H1 (cell line): ENCODE data around the gene GULP1. TPM values are rescaled to one million over a fixed set of nuclear protein-coding genes. Genes with fewer than 3 reads are reported as not detected.

Experiments used
- CEBPB ChIP-seq: IDR thresholded peaks from 2 replicates; pipeline ENCODE4 v1.6.1; 2012; ENCODE audit warnings: low read depth, low read length
- CHD1 ChIP-seq: IDR thresholded peaks from 2 replicates; pipeline ENCODE4 v1.6.1; 2012; ENCODE audit warnings: low read depth, low read length, improper control_type of control experiment
- CHD2 ChIP-seq: IDR thresholded peaks from 2 replicates; pipeline ENCODE4 v1.6.1; 2012; ENCODE audit warnings: low read length, improper control_type of control experiment
- EGR1 ChIP-seq: IDR thresholded peaks from 2 replicates; pipeline ENCODE4 v1.6.1; 2011; ENCODE audit warnings: low read depth, low read length, borderline replicate concordance
- FOSL1 ChIP-seq: IDR thresholded peaks from 2 replicates; pipeline ENCODE4 v1.6.1; 2011; ENCODE audit warnings: mild to moderate bottlenecking, low read depth, low read length, moderate library complexity; ENCODE audit not compliant: insufficient read depth
- HDAC6 ChIP-seq: IDR thresholded peaks from one replicate; pipeline ENCODE4 v1.7.1; 2012; ENCODE audit warnings: low read depth, mild to moderate bottlenecking, inconsistent platforms, low read length, moderate library complexity
- KDM1A ChIP-seq: fragments of 200-600, 300-600 bp; sonication (generic); IDR thresholded peaks from 2 replicates; pipeline ENCODE4 v1.7.1; 2016; ENCODE audit warnings: mild to moderate bottlenecking, low read length, borderline replicate concordance
- NANOG ChIP-seq: IDR thresholded peaks from 2 replicates; pipeline ENCODE4 v1.6.1; 2011; ENCODE audit warnings: low read length, low read depth, mild to moderate bottlenecking, inconsistent platforms; ENCODE audit not compliant: insufficient read depth, poor library complexity, severe bottlenecking
- NRF1 ChIP-seq: IDR thresholded peaks from 2 replicates; pipeline ENCODE4 v1.6.1; 2011; ENCODE audit warnings: mild to moderate bottlenecking, low read depth, low read length, improper control_type of control experiment
- PHF8 ChIP-seq: fragments of 200-600 bp; sonication (generic); conservative IDR thresholded peaks from 2 replicates; pipeline ENCODE4 v1.7.1; 2012; ENCODE audit warnings: low read depth, mild to moderate bottlenecking, inconsistent platforms, low read length, moderate library complexity
- POLR2A ChIP-seq, 2 experiments: IDR thresholded peaks; 1 replicate in 1 of 2; 2 replicates in 1 of 2; pipeline ENCODE4 v1.6.1; 2011; ENCODE audit warnings: low read depth in 2 of 2, low read length in 2 of 2, mild to moderate bottlenecking in 2 of 2; ENCODE audit errors: control extremely low read depth in 1 of 2
- POLR2AphosphoS5 ChIP-seq: IDR thresholded peaks from 2 replicates; pipeline ENCODE4 v1.6.1; 2011; ENCODE audit warnings: low read depth, low read length
- RAD21 ChIP-seq, 2 experiments: IDR thresholded peaks in 1 of 2; conservative IDR thresholded peaks in 1 of 2; 2 replicates each; pipeline ENCODE4 v1.6.1; 2011; ENCODE audit warnings: low read depth in 2 of 2, low read length in 2 of 2, improper control_type of control experiment in 1 of 2, inconsistent platforms in 1 of 2, mild to moderate bottlenecking in 1 of 2, moderate library complexity in 1 of 2
- RNF2 ChIP-seq: fragments of 200-900, 300-1000 bp; sonication (generic); IDR thresholded peaks from 2 replicates; pipeline ENCODE4 v1.7.1; 2016; ENCODE audit warnings: borderline replicate concordance, low read depth, mild to moderate bottlenecking, antibody characterized with exemption, low read length; ENCODE audit not compliant: poor library complexity, severe bottlenecking; ENCODE audit errors: missing control alignments
- SIN3A ChIP-seq, 2 experiments: IDR thresholded peaks in 1 of 2; conservative IDR thresholded peaks in 1 of 2; 2 replicates each; pipeline ENCODE4 v1.6.1; 2011 to 2012; ENCODE audit warnings: low read length in 2 of 2, improper control_type of control experiment in 1 of 2, low read depth in 1 of 2, mild to moderate bottlenecking in 1 of 2
- SP1 ChIP-seq: IDR thresholded peaks from 2 replicates; pipeline ENCODE4 v1.6.1; 2011; ENCODE audit warnings: low read depth, low read length
- SP2 ChIP-seq: IDR thresholded peaks from 2 replicates; pipeline ENCODE4 v1.6.1; 2012; ENCODE audit warnings: mild to moderate bottlenecking, low read length, inconsistent platforms
- SRF ChIP-seq: IDR thresholded peaks from 2 replicates; pipeline ENCODE4 v1.6.1; 2011; ENCODE audit warnings: mild to moderate bottlenecking, low read depth, low read length, moderate library complexity
- YY1 ChIP-seq: IDR thresholded peaks from 2 replicates; pipeline ENCODE4 v1.6.1; 2011; ENCODE audit warnings: low read depth, mild to moderate bottlenecking, low read length
- polyA plus RNA-seq, 7 experiments: library from polyadenylated mRNA; depleted of rRNA in 3 of 7; stranded (reverse) in 5 of 7; unstranded in 2 of 7; fragments of >200 nt in 5 of 7; fragments of 200-250 nt in 2 of 7; gene quantifications; 1 replicate in 5 of 7; 2 replicates in 1 of 7; 4 replicates in 1 of 7; pipeline versions ENCODE4 v1.2.1 to v1.2.3, GENCODE V29; 2011 to 2013; ENCODE audit warnings: missing spikeins in 2 of 7, mixed read lengths in 2 of 7
- total RNA-seq: library from RNA; stranded (reverse); fragmentation: NEBNext Ultra II Directional; extraction: Animal tissue kit (Norgen Biotek cat#: 25700); gene quantifications from 2 replicates; pipeline ENCODE4 v1.2.1, GENCODE V29; 2021
- TF ChIP-seq, protein P1 (sequence below): IDR thresholded peaks from 2 replicates; pipeline ENCODE4 v1.6.1; 2011; ENCODE audit warnings: low read depth, mild to moderate bottlenecking, low read length; ENCODE audit not compliant: insufficient read depth
- TF ChIP-seq, protein P2 (sequence below): IDR thresholded peaks from 2 replicates; pipeline ENCODE4 v1.6.1; 2012; ENCODE audit warnings: low read length, inconsistent platforms

Gene GULP1
- total and polyA plus RNA-seq, 2 of the 8 experiments (the other 6 are each of a cell fraction or from before 2014, with no cell fraction given) = 69.7 to 139 TPM

DNA sequence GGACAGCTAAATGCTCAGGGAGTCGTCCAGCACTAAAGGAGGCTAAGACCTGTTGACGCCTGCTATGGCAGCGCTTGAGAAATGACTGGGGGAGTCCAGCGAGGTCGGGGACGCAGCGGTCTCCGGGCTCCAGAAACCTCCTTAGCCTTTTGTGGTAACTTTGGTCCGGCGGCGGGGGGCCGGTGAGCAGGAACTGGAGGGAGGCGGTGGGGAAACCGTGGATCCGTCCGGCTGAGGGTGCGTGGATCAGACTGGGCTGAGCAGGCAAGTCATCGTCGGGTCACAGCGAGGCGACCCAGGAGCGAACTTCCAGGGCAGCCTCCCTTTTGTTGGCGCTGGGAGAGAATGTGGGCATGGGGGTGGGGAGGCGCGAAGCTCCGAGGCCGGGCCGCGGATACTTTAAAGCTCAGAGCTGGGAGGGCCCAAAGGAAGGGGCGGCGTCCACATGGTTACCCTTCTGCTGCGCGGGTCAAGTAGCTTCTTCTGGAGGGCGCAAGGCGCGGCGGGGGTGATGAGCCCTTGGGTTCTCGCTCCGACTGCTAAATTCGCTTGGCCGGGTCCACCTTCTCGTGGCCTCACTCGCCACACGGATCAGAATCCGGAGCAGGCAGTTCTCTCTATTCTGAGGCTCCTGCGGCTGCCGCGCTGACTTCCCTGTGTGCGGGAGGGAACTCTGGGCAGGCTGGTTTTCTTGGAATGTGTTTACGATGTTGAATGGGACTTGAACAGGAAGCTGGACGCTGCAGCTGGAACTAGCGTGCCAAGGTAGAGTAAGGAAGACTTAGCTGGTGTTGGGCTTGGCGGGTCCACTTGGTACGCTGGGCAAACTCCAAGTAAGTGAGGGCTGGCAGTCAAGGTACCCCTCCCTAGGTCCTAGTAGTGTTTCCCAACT is 920 bp downstream of the GULP1 start (continued):
- TF ChIP-seq NANOG = no peak
- peak; percentile 41; the same call in 1 of the 2 replicates for TF ChIP-seq PHF8
- TF ChIP-seq CEBPB = no peak
- TF ChIP-seq YY1 = no peak
- TF ChIP-seq HDAC6 = no peak
- 0 out of 4 replicates have a peak, but pooled peaks of 1 of the 2 experiments have one; percentile 1 for TF ChIP-seq RAD21 (IDR thresholded peaks at IDR 0.05 in 1 of 2, conservative IDR thresholded peaks at IDR 0.05 in 1 of 2; ENCODE audit: low read depth in 2 of 2, low read length in 2 of 2)
- no peak for TF ChIP-seq SP1
- no peak for TF ChIP-seq EGR1
- peak; percentile 73 to 86 for TF ChIP-seq POLR2A (IDR thresholded peaks at IDR 0.05; ENCODE audit: control extremely low read depth in 1 of 2, low read depth in 2 of 2, low read length in 2 of 2)
- TF ChIP-seq CHD1 = peak; percentile 43
- no peak for TF ChIP-seq NRF1
- no peak for TF ChIP-seq RNF2
- TF ChIP-seq, protein P1, sequence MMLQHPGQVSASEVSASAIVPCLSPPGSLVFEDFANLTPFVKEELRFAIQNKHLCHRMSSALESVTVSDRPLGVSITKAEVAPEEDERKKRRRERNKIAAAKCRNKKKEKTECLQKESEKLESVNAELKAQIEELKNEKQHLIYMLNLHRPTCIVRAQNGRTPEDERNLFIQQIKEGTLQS = no peak
- TF ChIP-seq SP2 = no peak
- TF ChIP-seq SIN3A (conservative IDR thresholded peaks at IDR 0.05 in 1 of 2, IDR thresholded peaks at IDR 0.05 in 1 of 2; ENCODE audit: low read depth in 1 of 2, low read length in 2 of 2) = 0 out of 4 replicates have a peak, but pooled peaks have one; percentile 49 to 65
- TF ChIP-seq KDM1A = no peak
- no peak for TF ChIP-seq FOSL1
- TF ChIP-seq, protein P2, sequence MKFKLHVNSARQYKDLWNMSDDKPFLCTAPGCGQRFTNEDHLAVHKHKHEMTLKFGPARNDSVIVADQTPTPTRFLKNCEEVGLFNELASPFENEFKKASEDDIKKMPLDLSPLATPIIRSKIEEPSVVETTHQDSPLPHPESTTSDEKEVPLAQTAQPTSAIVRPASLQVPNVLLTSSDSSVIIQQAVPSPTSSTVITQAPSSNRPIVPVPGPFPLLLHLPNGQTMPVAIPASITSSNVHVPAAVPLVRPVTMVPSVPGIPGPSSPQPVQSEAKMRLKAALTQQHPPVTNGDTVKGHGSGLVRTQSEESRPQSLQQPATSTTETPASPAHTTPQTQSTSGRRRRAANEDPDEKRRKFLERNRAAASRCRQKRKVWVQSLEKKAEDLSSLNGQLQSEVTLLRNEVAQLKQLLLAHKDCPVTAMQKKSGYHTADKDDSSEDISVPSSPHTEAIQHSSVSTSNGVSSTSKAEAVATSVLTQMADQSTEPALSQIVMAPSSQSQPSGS = 0 out of 2 replicates have a peak, but pooled peaks have one; percentile 3
- TF ChIP-seq CHD2 = no peak; the same call in 1 of the 2 replicates
- no peak for TF ChIP-seq SRF
- peak; percentile 91 for TF ChIP-seq POLR2AphosphoS5
